Fibroblast of skin of scalp (primary cell): ENCODE measurements around the gene CLCN1. TPM values are rescaled to one million over a fixed set of nuclear protein-coding genes. Genes with fewer than 3 reads are reported as not detected.
A peak's percentile ranks its signal among the peaks of the same experiment; 100 is the strongest.
"Not testable (repeated sequence)": the region's sequence is repeated elsewhere in the genome, so short reads cannot be mapped to it uniquely, and the experiment has no call there.

Source experiments
- DNase-seq: peaks from one replicate; pipeline ENCODE4 v3.0.0-alpha.2; 2013
- polyA plus RNA-seq, 2 experiments: library from polyadenylated mRNA; unstranded; fragments of 120-200 nt; gene quantifications; one replicate each; pipeline ENCODE4 v1.2.1, GENCODE V29; 2013; ENCODE audit not compliant: insufficient read length in 2 of 2

CLCN1 gene
- not detected for polyA plus RNA-seq (2013, experiment 1 of 2; ENCODE audit: insufficient read length)
- polyA plus RNA-seq (2013, experiment 2 of 2; ENCODE audit: insufficient read length), result not detected

GRCh38 chr7:143315776-143316175, at the start of gene CLCN1:
CLCN1 (plus strand) TSS chr7:143316111; CDS start chr7:143316213, 102 bp downstream.
- no peak for DNase-seq

- no peak for DNase-seq
Measured at GRCh38 chr7:143269251-143269650, 46.7 kb upstream of the CLCN1 start.

- no peak for DNase-seq
Measured at GRCh38 chr7:143271240-143271639, 44.7 kb upstream of the CLCN1 start.

GRCh38 chr7:143272871-143273270, 43.0 kb upstream of the CLCN1 start:
- no peak for DNase-seq

- DNase-seq, result peak; percentile 70
Measured at GRCh38 chr7:143279186-143280098, 36.5 kb upstream of the CLCN1 start.

GRCh38 chr7:143280160-143280559, 35.8 kb upstream of the CLCN1 start:
- no peak for DNase-seq

GRCh38 chr7:143280566-143280965, 35.3 kb upstream of the CLCN1 start:
- DNase-seq, result no peak

GRCh38 chr7:143281529-143281928, 34.4 kb upstream of the CLCN1 start:
- no peak for DNase-seq

- no peak for DNase-seq
Measured at GRCh38 chr7:143282124-143282523, 33.8 kb upstream of the CLCN1 start.

GRCh38 chr7:143283381-143283780, 32.5 kb upstream of the CLCN1 start:
- no peak for DNase-seq

GRCh38 chr7:143284591-143285469, 31.1 kb upstream of the CLCN1 start, which contains the start of gene TMEM139:
TMEM139 (plus strand) TSS chr7:143284958; CDS start chr7:143285958, 1,000 bp downstream.
- no peak for DNase-seq

GRCh38 chr7:143285470-143285778, 30.5 kb upstream of the CLCN1 start:
- DNase-seq, result no peak

- no peak for DNase-seq
Measured at GRCh38 chr7:143285806-143286521, 29.9 kb upstream of the CLCN1 start.

- DNase-seq, result no peak
Measured at GRCh38 chr7:143286522-143286890, 29.4 kb upstream of the CLCN1 start.

GRCh38 chr7:143287339-143287934, 28.5 kb upstream of the CLCN1 start:
- DNase-seq, result no peak

- DNase-seq, result peak; percentile 98
Measured at GRCh38 chr7:143287935-143288826, 27.7 kb upstream of the CLCN1 start, which contains the start of gene CASP2. CASP2 (plus strand) TSS chr7:143288351; CDS start chr7:143288456, 105 bp downstream.

GRCh38 chr7:143288836-143289235, 27.1 kb upstream of the CLCN1 start:
- DNase-seq, result no peak

GRCh38 chr7:143289421-143289820, 26.5 kb upstream of the CLCN1 start:
- no peak for DNase-seq

GRCh38 chr7:143289888-143290287, 26.0 kb upstream of the CLCN1 start:
- DNase-seq, result not testable (repeated sequence)

- no peak for DNase-seq
Measured at GRCh38 chr7:143290293-143290692, 25.6 kb upstream of the CLCN1 start.

- no peak for DNase-seq
Measured at GRCh38 chr7:143292876-143293275, 23.0 kb upstream of the CLCN1 start.
